GM18498 (cell line): ENCODE measurements around the gene TAF11L2.
"Not testable (repeated sequence)": the region's sequence is repeated elsewhere in the genome, so short reads cannot be mapped to it uniquely, and the experiment has no call there.

Experiments
- ATAC-seq: cut with Tn5 transposase; IDR thresholded peaks from one replicate; pipeline ENCODE4 v1.9.1; 2021; ENCODE audit warnings: mild to moderate bottlenecking, moderate library complexity; ENCODE audit not compliant: unreplicated experiment

The TAF11L2 gene

DNA sequence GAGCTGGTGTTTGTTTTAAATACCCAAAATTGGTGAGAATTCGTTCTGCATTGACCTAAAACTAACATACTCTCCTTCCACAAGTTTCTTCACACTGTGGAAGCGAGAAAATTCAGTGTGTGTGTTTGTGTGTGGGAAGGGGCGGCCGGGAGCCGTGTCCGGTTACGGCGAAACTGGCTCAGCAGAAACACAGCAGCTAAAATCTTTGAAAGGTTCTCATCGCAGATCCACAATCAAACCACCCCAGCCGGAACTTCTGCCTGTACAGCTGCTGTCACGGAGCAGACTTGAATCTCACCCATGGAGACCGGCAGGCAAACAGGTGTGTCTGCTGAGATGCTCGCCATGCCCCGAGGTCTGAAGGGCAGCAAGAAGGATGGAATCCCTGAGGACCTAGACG lies 26.9 kb downstream of the TAF11L2 start, which contains the start of gene TAF11L5:
TSS of gene TAF11L5 (plus strand) at position 301 of the 400 bp plus-strand sequence.
- not testable (repeated sequence) for ATAC-seq

DNA sequence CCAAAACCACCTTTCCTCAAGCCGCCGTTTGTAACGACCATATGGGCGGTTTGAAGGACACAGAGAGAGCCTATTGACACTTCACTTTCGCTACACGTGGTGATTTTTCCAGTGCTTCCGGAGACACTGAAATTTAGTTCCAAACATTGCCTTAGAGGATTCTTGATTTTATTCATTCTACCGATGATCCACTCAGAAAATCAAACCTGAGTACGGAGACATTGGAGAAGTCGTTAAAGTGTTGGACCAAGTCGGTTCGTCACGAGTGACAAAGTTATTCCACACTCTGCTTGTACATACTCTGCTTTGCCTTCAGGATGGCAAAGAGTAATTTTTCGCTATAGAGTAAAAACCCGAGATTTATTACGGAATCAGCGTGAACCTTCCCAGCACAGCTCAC lies 28.5 kb downstream of the TAF11L2 start:
- ATAC-seq = not testable (repeated sequence)

DNA sequence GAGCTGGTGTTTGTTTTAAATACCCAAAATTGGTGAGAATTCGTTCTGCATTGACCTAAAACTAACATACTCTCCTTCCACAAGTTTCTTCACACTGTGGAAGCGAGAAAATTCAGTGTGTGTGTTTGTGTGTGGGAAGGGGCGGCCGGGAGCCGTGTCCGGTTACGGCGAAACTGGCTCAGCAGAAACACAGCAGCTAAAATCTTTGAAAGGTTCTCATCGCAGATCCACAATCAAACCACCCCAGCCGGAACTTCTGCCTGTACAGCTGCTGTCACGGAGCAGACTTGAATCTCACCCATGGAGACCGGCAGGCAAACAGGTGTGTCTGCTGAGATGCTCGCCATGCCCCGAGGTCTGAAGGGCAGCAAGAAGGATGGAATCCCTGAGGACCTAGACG lies 30.3 kb downstream of the TAF11L2 start, which contains the start of gene TAF11L6:
TSS of gene TAF11L6 (plus strand) at position 301 of the 400 bp plus-strand sequence.
- ATAC-seq = not testable (repeated sequence)
